Jurkat, Clone E6-1 (cell line): Measurements from ENCODE around the gene MPLKIP.
"Not testable (repeated sequence)": the region's sequence is repeated elsewhere in the genome, so short reads cannot be mapped to it uniquely, and the experiment has no call there.

Experiments
- DNase-seq: peaks from one replicate; pipeline ENCODE4 v3.0.0-alpha.2; 2011; ENCODE audit warnings: low read depth, low spot score
- H3K4me3 ChIP-seq: 2 replicates; pipeline ENCODE4 v1.5.1; 2011; ENCODE audit warnings: mild to moderate bottlenecking, low read length, control low read depth, moderate library complexity

Gene MPLKIP

GRCh38 chr7:40137563-40137962 lies 3.1 kb upstream of the MPLKIP start:
- no peak for DNase-seq
- H3K4me3 ChIP-seq: no peak overlapping the region

GRCh38 chr7:40135317-40135610 lies 842 bp upstream of the MPLKIP start:
- no peak for DNase-seq
- H3K4me3 ChIP-seq: peak overlapping the region; percentile 92; the same call in 1 of the 2 replicates

- DNase-seq: peak; percentile 24
- H3K4me3 ChIP-seq: peak overlapping the region; percentile 92
Measured at GRCh38 chr7:40133561-40134427, 628 bp downstream of the MPLKIP start.

- H3K4me3 ChIP-seq: no peak overlapping the region
- DNase-seq: no peak
Measured at GRCh38 chr7:40122940-40123254, 11.5 kb downstream of the MPLKIP start.

GRCh38 chr7:40122100-40122939 lies 12.1 kb downstream of the MPLKIP start:
- H3K4me3 ChIP-seq, DNase-seq: not testable (repeated sequence)

GRCh38 chr7:40120020-40120419 lies 14.4 kb downstream of the MPLKIP start:
- no peak for DNase-seq
- no peak overlapping the region for H3K4me3 ChIP-seq

GRCh38 chr7:40118201-40118600 lies 16.2 kb downstream of the MPLKIP start:
- not testable (repeated sequence) for DNase-seq, H3K4me3 ChIP-seq

GRCh38 chr7:40117199-40117598 lies 17.2 kb downstream of the MPLKIP start:
- DNase-seq, H3K4me3 ChIP-seq: not testable (repeated sequence)

GRCh38 chr7:40115936-40116335 lies 18.5 kb downstream of the MPLKIP start:
- no peak overlapping the region for H3K4me3 ChIP-seq
- no peak for DNase-seq

GRCh38 chr7:40105879-40106473 lies 28.4 kb downstream of the MPLKIP start:
- DNase-seq: no peak

GRCh38 chr7:40102897-40103296 lies 31.5 kb downstream of the MPLKIP start:
- DNase-seq: no peak
- no peak overlapping the region for H3K4me3 ChIP-seq

More at GRCh38 chr7:40105879-40106473, 28.4 kb downstream of the MPLKIP start:
- H3K4me3 ChIP-seq: no peak overlapping the region

GRCh38 chr7:40101201-40101600 lies 33.2 kb downstream of the MPLKIP start:
- no peak overlapping the region for H3K4me3 ChIP-seq
- DNase-seq: no peak

GRCh38 chr7:40099837-40100236 lies 34.6 kb downstream of the MPLKIP start:
- no peak overlapping the region for H3K4me3 ChIP-seq
- no peak for DNase-seq

- no peak for DNase-seq
- no peak overlapping the region for H3K4me3 ChIP-seq
Measured at GRCh38 chr7:40098810-40099209, 35.6 kb downstream of the MPLKIP start.

- no peak overlapping the region for H3K4me3 ChIP-seq
- no peak for DNase-seq
Measured at GRCh38 chr7:40097728-40098127, 36.7 kb downstream of the MPLKIP start.

- no peak for DNase-seq
- no peak overlapping the region for H3K4me3 ChIP-seq
Measured at GRCh38 chr7:40095695-40096327, 38.6 kb downstream of the MPLKIP start.

- H3K4me3 ChIP-seq: no peak overlapping the region
- no peak for DNase-seq
Measured at GRCh38 chr7:40095230-40095629, 39.2 kb downstream of the MPLKIP start.

GRCh38 chr7:40093631-40094350 lies 40.6 kb downstream of the MPLKIP start:
- no peak overlapping the region for H3K4me3 ChIP-seq
- DNase-seq: no peak

- DNase-seq: no peak
- no peak overlapping the region for H3K4me3 ChIP-seq
Measured at GRCh38 chr7:40092182-40092581, 42.2 kb downstream of the MPLKIP start.
